Measurements from ENCODE around the gene ZNF28.

- TF ChIP-seq CTCF (IDR thresholded peaks at IDR 0.05) (no peak), POLR2A (IDR thresholded peaks at IDR 0.05) (no peak), EP300 (IDR thresholded peaks at IDR 0.05) (no peak), POLR2AphosphoS5 (IDR thresholded peaks at IDR 0.05) (no peak)
Measured at GRCh38 chr19:52789440-52789839, 32.0 kb downstream of the ZNF28 start.

Data from gastroesophageal sphincter (tissue), 3 donors.